AG08395 (cell line): ENCODE results near the gene CCNG2.

Experiments
- DNase-seq: peaks from one replicate; pipeline ENCODE4 v3.0.0; 2012; ENCODE audit warnings: mixed read lengths, low spot score

Gene CCNG2

GRCh38 chr4:77204621-77205020 lies 47.6 kb downstream of the CCNG2 start:
- DNase-seq: no peak

- DNase-seq: no peak
Measured at GRCh38 chr4:77209012-77209411, 52.0 kb downstream of the CCNG2 start.

GRCh38 chr4:77209936-77210335 lies 52.9 kb downstream of the CCNG2 start:
- DNase-seq: no peak

GRCh38 chr4:77215107-77215506 lies 58.1 kb downstream of the CCNG2 start:
- no peak for DNase-seq

GRCh38 chr4:77217526-77217925 lies 60.5 kb downstream of the CCNG2 start:
- DNase-seq: no peak

GRCh38 chr4:77219266-77219665 lies 62.3 kb downstream of the CCNG2 start:
- DNase-seq: no peak
